ENCODE results near the gene CTBS. TPM values are rescaled to one million over a fixed set of nuclear protein-coding genes. Genes with fewer than 3 reads are reported as not detected.
"Not testable (repeated sequence)": the region's sequence is repeated elsewhere in the genome, so short reads cannot be mapped to it uniquely, and the experiment has no call there.

Gene CTBS
- total and polyA plus RNA-seq, 2 experiments from 2014 or later = 25.4 to 33.6 TPM

DNA sequence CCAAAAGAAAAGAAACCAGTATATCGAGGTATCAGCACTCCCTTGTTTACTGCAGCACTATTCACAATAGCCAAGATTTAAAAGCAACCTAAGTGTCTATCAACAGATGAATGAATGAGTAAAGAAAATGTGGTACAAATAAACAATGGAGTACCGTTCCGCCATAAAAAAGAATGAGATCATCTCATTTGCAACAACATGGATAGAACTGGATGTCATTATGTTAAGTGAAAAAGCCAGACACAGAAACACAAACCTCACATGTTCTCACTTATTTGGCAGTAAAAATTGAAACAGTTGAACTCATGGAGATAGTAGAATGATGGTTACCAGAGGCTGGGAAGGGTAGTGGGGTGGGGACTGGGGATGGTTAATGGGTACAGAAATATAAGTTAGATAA, 63.6 kb downstream of the CTBS start:
- no peaks in the 10 kb centered on the region for H3K4me1 ChIP-seq (ENCODE audit: insufficient read depth)
- H3K9me3 ChIP-seq (ENCODE audit: low read depth) = no peaks in the 10 kb centered on the region
- no peak overlapping the region for H2AFZ ChIP-seq
- no peak overlapping the region for H3K4me2 ChIP-seq
- H3K79me2 ChIP-seq = peaks cover 14% of the 10 kb centered on the region
- TF ChIP-seq EZH2phosphoT487 (IDR thresholded peaks at IDR 0.05; ENCODE audit: low read depth, severe bottlenecking, unreplicated experiment) (no peak), CTCF (IDR thresholded peaks at IDR 0.05; ENCODE audit: poor library complexity) (no peak), EZH2 (IDR thresholded peaks at IDR 0.05; ENCODE audit: borderline replicate concordance) (no peak)
- no peak overlapping the region for H3K4me3 ChIP-seq
- no peak overlapping the region for H3K27ac ChIP-seq
- H3K36me3 ChIP-seq (replicated peaks; ENCODE audit: insufficient read depth, low read depth) = no peaks in the 10 kb centered on the region
- H3K27me3 ChIP-seq = no peaks in the 10 kb centered on the region
- 67% methylated on average over 3 of the region's 3 CpGs for WGBS (ENCODE audit: low lambda C conversion rate, missing lambda C conversion rate)
- no peak for DNase-seq (ENCODE audit: low spot score)
- no peaks in the 10 kb centered on the region for H4K20me1 ChIP-seq (ENCODE audit: insufficient read depth, poor library complexity, severe bottlenecking)
- H3K9me2 ChIP-seq (replicated peaks; ENCODE audit: insufficient read depth) = no peaks in the 10 kb centered on the region

GRCh38 chr1:84510165-84510564, 64.1 kb downstream of the CTBS start:
- Histone ChIP-seq H3K9me2 (replicated peaks; ENCODE audit: insufficient read depth) (no peaks in the 10 kb centered on the region), H4K20me1 (ENCODE audit: insufficient read depth, poor library complexity, severe bottlenecking) (no peaks in the 10 kb centered on the region), H3K4me2 (no peak overlapping the region), H3K4me1 (ENCODE audit: insufficient read depth) (no peaks in the 10 kb centered on the region), H3K79me2 (peaks cover 17% of the 10 kb centered on the region), H3K27ac (no peak overlapping the region), H2AFZ (no peak overlapping the region), H3K4me3 (no peak overlapping the region), H3K27me3 (no peaks in the 10 kb centered on the region), H3K36me3 (replicated peaks; ENCODE audit: insufficient read depth, low read depth) (no peaks in the 10 kb centered on the region), H3K9me3 (ENCODE audit: low read depth) (no peaks in the 10 kb centered on the region)
- no peak for TF ChIP-seq CTCF (IDR thresholded peaks at IDR 0.05; ENCODE audit: poor library complexity)
- no peak for TF ChIP-seq EZH2 (IDR thresholded peaks at IDR 0.05; ENCODE audit: borderline replicate concordance)
- TF ChIP-seq EZH2phosphoT487 (IDR thresholded peaks at IDR 0.05; ENCODE audit: low read depth, severe bottlenecking, unreplicated experiment) = no peak
- no peak for DNase-seq (ENCODE audit: low spot score)
- 67% methylated on average over 2 of the region's 2 CpGs for WGBS (ENCODE audit: low lambda C conversion rate, missing lambda C conversion rate)

- no peak overlapping the region for H3K27ac ChIP-seq
- 100% methylated on average over 4 of the region's 4 CpGs for WGBS (ENCODE audit: low lambda C conversion rate, missing lambda C conversion rate)
- H3K36me3 ChIP-seq (replicated peaks; ENCODE audit: insufficient read depth, low read depth) = no peaks in the 10 kb centered on the region
- H2AFZ ChIP-seq = no peak overlapping the region
- H3K4me2 ChIP-seq = no peak overlapping the region
- TF ChIP-seq CTCF (IDR thresholded peaks at IDR 0.05; ENCODE audit: poor library complexity) (no peak), EZH2 (IDR thresholded peaks at IDR 0.05; ENCODE audit: borderline replicate concordance) (no peak), EZH2phosphoT487 (IDR thresholded peaks at IDR 0.05; ENCODE audit: low read depth, severe bottlenecking, unreplicated experiment) (no peak)
- H3K9me2 ChIP-seq (replicated peaks; ENCODE audit: insufficient read depth) = no peaks in the 10 kb centered on the region
- no peak overlapping the region for H3K4me3 ChIP-seq
- H3K27me3 ChIP-seq = no peaks in the 10 kb centered on the region
- no peak for DNase-seq (ENCODE audit: low spot score)
- peaks cover 9% of the 10 kb centered on the region for H4K20me1 ChIP-seq (ENCODE audit: insufficient read depth, poor library complexity, severe bottlenecking)
- H3K4me1 ChIP-seq (ENCODE audit: insufficient read depth) = peaks cover 5% of the 10 kb centered on the region
- no peaks in the 10 kb centered on the region for H3K9me3 ChIP-seq (ENCODE audit: low read depth)
- H3K79me2 ChIP-seq = peaks cover 28% of the 10 kb centered on the region
These were observed 65.2 kb downstream of the CTBS start for GRCh38 chr1:84509029-84509428.

DNA sequence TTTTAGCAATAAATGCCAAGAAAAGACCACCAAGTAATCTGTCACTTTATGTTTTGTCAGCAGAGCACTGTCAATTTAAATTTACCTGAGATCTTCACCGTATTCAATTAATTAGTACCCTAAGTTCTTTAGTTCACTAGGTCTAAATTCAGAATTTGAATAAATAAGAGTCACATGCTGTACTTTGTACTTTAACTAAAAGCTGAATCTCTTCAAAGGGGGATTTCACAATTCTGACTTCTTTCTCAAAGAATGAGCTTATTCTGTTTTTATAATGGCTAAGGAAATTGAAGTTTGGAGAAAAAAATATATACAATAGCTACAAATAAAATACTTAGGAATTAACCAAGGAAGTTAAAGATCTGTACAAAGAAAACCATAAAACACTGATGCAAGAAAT, 65.7 kb downstream of the CTBS start:
- peaks cover 34% of the 10 kb centered on the region for H3K79me2 ChIP-seq
- no peak overlapping the region for H2AFZ ChIP-seq
- no peaks in the 10 kb centered on the region for H3K36me3 ChIP-seq (replicated peaks; ENCODE audit: insufficient read depth, low read depth)
- H3K9me3 ChIP-seq (ENCODE audit: low read depth) = no peaks in the 10 kb centered on the region
- no peak overlapping the region for H3K4me3 ChIP-seq
- H3K4me2 ChIP-seq = no peak overlapping the region
- 100% methylated on average over 1 of the region's 1 CpG for WGBS (ENCODE audit: low lambda C conversion rate, missing lambda C conversion rate)
- TF ChIP-seq CTCF (IDR thresholded peaks at IDR 0.05; ENCODE audit: poor library complexity) = no peak
- TF ChIP-seq EZH2phosphoT487 (IDR thresholded peaks at IDR 0.05; ENCODE audit: low read depth, severe bottlenecking, unreplicated experiment) = no peak
- no peak for TF ChIP-seq EZH2 (IDR thresholded peaks at IDR 0.05; ENCODE audit: borderline replicate concordance)
- H3K27me3 ChIP-seq = no peaks in the 10 kb centered on the region
- no peaks in the 10 kb centered on the region for H3K9me2 ChIP-seq (replicated peaks; ENCODE audit: insufficient read depth)
- peaks cover 10% of the 10 kb centered on the region for H3K4me1 ChIP-seq (ENCODE audit: insufficient read depth)
- DNase-seq (ENCODE audit: low spot score) = no peak
- peaks cover 14% of the 10 kb centered on the region for H4K20me1 ChIP-seq (ENCODE audit: insufficient read depth, poor library complexity, severe bottlenecking)
- H3K27ac ChIP-seq = no peak overlapping the region

DNA sequence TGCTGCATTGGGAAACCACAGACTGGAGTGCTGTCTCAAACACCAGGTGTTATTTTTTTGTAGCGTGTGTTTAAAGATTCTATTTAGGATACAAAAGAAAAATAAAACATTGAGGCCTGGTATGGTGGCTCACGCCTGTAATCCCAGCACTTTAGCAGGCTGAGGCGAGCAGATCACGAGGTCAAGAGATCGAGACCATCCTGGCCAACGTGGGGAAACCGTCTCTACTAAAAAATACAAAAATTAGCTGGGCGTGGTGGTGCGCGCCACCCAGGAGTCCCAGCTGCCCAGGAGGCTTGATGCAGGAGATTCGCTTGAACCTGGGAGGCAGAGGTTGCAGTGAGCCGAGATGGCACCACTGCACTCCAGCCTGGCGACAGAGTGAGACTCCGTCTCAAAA, 66.4 kb downstream of the CTBS start:
- 95% methylated on average over 14 of the region's 14 CpGs for WGBS (ENCODE audit: low lambda C conversion rate, missing lambda C conversion rate)
- not testable (repeated sequence) for H3K4me3 ChIP-seq; H2AFZ ChIP-seq; H3K27me3 ChIP-seq; H3K9me2 ChIP-seq (replicated peaks; ENCODE audit: insufficient read depth); H3K36me3 ChIP-seq (replicated peaks; ENCODE audit: insufficient read depth, low read depth); H3K9me3 ChIP-seq (ENCODE audit: low read depth); DNase-seq (ENCODE audit: low spot score)
- peaks cover 40% of the 10 kb centered on the region for H3K79me2 ChIP-seq
- peak overlapping the region; percentile 84 for H3K4me2 ChIP-seq
- H3K27ac ChIP-seq = peak overlapping the region; percentile 98
- peaks cover 20% of the 10 kb centered on the region for H4K20me1 ChIP-seq (ENCODE audit: insufficient read depth, poor library complexity, severe bottlenecking)
- peaks cover 15% of the 10 kb centered on the region for H3K4me1 ChIP-seq (ENCODE audit: insufficient read depth)

All from hepatocyte (in vitro differentiated cells).